Measurements from ENCODE around the gene CIRBP.
A peak's percentile ranks its signal among the peaks of the same experiment; 100 is the strongest.

DNA sequence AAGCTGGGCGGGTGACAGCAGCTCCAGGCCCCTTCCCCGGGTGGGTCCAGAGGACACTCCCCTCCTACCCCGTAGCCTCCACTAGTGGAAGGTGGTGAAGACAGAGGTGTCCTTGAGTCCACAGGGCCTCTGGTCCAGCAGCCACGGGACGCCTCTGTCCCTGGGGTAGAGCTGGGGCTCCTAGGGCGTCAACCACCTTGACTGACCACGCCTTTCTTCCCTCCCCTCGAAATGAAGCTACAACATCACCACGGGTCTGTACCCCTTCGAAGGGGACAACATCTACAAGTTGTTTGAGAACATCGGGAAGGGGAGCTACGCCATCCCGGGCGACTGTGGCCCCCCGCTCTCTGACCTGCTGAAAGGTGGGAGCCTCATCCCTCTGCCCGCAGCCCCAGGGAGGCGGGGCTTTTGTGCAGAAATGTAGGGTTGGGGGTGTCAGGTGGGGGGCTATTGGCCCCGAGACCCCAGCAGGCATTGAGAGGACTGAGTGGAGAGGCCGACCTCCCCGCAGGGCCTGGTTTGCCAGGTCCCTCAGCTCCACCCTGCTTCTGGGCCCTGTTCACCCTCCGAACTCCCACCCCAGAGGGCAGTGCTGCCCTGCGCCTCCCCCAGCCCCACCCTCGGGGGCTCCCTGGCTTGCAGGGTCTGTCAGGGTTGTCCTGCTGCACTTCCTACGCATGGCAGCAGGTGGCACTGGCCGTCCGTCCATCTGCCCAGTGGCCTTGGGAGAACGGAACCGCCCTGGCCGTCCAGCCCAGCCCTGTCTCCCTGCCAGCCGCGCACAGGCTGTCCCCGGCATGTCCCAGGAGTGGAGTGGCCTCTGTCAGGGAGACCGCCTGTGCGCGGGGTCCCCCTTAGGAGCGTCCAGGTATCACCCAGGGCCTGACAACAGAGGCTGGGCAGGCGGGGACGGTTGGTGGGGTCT lies 47.9 kb upstream of the CIRBP start:
- TF ChIP-seq EZH2phosphoT487 (IDR thresholded peaks at IDR 0.05; ENCODE audit: low read depth), result no peak
- TF ChIP-seq, protein P1, sequence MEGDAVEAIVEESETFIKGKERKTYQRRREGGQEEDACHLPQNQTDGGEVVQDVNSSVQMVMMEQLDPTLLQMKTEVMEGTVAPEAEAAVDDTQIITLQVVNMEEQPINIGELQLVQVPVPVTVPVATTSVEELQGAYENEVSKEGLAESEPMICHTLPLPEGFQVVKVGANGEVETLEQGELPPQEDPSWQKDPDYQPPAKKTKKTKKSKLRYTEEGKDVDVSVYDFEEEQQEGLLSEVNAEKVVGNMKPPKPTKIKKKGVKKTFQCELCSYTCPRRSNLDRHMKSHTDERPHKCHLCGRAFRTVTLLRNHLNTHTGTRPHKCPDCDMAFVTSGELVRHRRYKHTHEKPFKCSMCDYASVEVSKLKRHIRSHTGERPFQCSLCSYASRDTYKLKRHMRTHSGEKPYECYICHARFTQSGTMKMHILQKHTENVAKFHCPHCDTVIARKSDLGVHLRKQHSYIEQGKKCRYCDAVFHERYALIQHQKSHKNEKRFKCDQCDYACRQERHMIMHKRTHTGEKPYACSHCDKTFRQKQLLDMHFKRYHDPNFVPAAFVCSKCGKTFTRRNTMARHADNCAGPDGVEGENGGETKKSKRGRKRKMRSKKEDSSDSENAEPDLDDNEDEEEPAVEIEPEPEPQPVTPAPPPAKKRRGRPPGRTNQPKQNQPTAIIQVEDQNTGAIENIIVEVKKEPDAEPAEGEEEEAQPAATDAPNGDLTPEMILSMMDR (IDR thresholded peaks at IDR 0.05; ENCODE audit: low read depth, low read length), result peak; percentile 53
